HCT116 (cell line): Measurements from ENCODE around the gene CDK14. TPM values are rescaled to one million over a fixed set of nuclear protein-coding genes. Genes with fewer than 3 reads are reported as not detected.

Experiments used
- ATAC-seq: fragments of 200-7000 bp; cut with Tn5 transposase; 2 replicates; pipeline ENCODE4 v1.9.1; 2020; ENCODE audit warnings: mild to moderate bottlenecking, moderate library complexity
- BruUV-seq: library from RNA; stranded (reverse); fragments of 400-500 nt; replicated peaks from 2 replicates; lab custom pipeline; 2021; lab: Mats Ljungman, UMichigan
- CTCF ChIA-PET: fragments of 300-600 bp; sonication (Branson Sonifier 250); formaldehyde crosslinking; loops from one replicate; lab custom pipeline; 2021; ENCODE audit warnings: antibody characterized with exemption; lab: Charles Lee
- POLR2A ChIA-PET: fragments of 300-600, 350-600 bp; sonication (Branson Sonifier 250); formaldehyde crosslinking; loops from one replicate; lab custom pipeline; 2021; ENCODE audit warnings: antibody characterized with exemption; lab: Charles Lee
- RAD21 ChIA-PET, 2 experiments: fragments of 300-600 bp; sonication (Branson Sonifier 250); formaldehyde crosslinking; loops; one replicate each; lab custom pipeline; 2023; ENCODE audit warnings: low total read pairs in 2 of 2; ENCODE audit not compliant: uncharacterized antibody in 2 of 2, unreplicated experiment in 2 of 2, low non-redundant PET in 1 of 2; lab: Charles Lee
- DNase-seq: peaks from one replicate; pipeline ENCODE4 v3.0.0-alpha.2; 2010; ENCODE audit warnings: low read depth, low spot score
- H2AFZ ChIP-seq: fragments of 200-600 bp; shearing (Covaris generic), sonication (generic); 2 replicates; pipeline ENCODE4 v1.6.1; 2017; ENCODE audit warnings: low read depth, mixed run types, mixed read lengths, antibody characterized with exemption, low read length; ENCODE audit not compliant: poor library complexity, severe bottlenecking
- H3K27ac ChIP-seq: 2 replicates; pipeline ENCODE4 v1.5.1; 2012; ENCODE audit warnings: low read depth, low read length
- H3K27me3 ChIP-seq: fragments of 200-600 bp; sonication (generic); 2 replicates; pipeline ENCODE4 v1.6.1; 2016; ENCODE audit warnings: mixed run types, low read length, mixed read lengths; ENCODE audit not compliant: insufficient read depth
- H3K36me3 ChIP-seq, 2 experiments: fragments of 200-500 bp in 1 of 2; fragments of 200-600 bp in 1 of 2; sonication (Bioruptor generic) in 1 of 2; sonication (generic) in 1 of 2; 2 replicates each; pipeline versions ENCODE4 v1.5.1 to v1.6.1; 2014 to 2016; ENCODE audit warnings: low read length in 2 of 2, inconsistent platforms in 1 of 2, mixed read lengths in 1 of 2, mixed run types in 1 of 2; ENCODE audit not compliant: insufficient read depth in 2 of 2, control insufficient read depth in 1 of 2
- H3K4me1 ChIP-seq, 2 experiments: fragments of 200-600 bp in 1 of 2; sonication (generic) in 1 of 2; 2 replicates each; pipeline versions ENCODE4 v1.5.1 to v1.6.1; 2012 to 2017; ENCODE audit warnings: low read length in 2 of 2, inconsistent platforms in 1 of 2, mild to moderate bottlenecking in 1 of 2, mixed read lengths in 1 of 2, mixed run types in 1 of 2, moderate library complexity in 1 of 2; ENCODE audit not compliant: insufficient read depth in 2 of 2, control insufficient read depth in 1 of 2
- H3K4me2 ChIP-seq: fragments of 200-600 bp; sonication (generic); 2 replicates; pipeline ENCODE4 v1.6.1; 2017; ENCODE audit warnings: mixed run types, low read length, mixed read lengths
- H3K4me3 ChIP-seq, 2 experiments: fragments of 200-600 bp in 1 of 2; sonication (generic) in 1 of 2; replicated peaks in 1 of 2; 2 replicates each; pipeline ENCODE4 v1.5.1; 2011 to 2016; ENCODE audit warnings: low read length in 2 of 2, control low read depth in 1 of 2, low read depth in 1 of 2, mild to moderate bottlenecking in 1 of 2, mixed read lengths in 1 of 2, mixed run types in 1 of 2
- H3K79me2 ChIP-seq: fragments of 200-600 bp; sonication (generic); 2 replicates; pipeline ENCODE4 v1.6.1; 2017; ENCODE audit warnings: mild to moderate bottlenecking, mixed run types, low read length, moderate library complexity, mixed read lengths; ENCODE audit not compliant: insufficient read depth
- H3K9ac ChIP-seq: fragments of 200-600 bp; sonication (generic); 2 replicates; pipeline ENCODE4 v1.6.1; 2016; ENCODE audit warnings: low read length, mixed read lengths
- H3K9me2 ChIP-seq: fragments of 200-600 bp; sonication (generic), shearing (Covaris generic); 2 replicates; pipeline ENCODE4 v1.6.1; 2017; ENCODE audit warnings: mixed run types, mild to moderate bottlenecking, moderate library complexity; ENCODE audit not compliant: insufficient read depth
- H3K9me3 ChIP-seq, 2 experiments: fragments of 200-500 bp in 1 of 2; fragments of 200-600 bp in 1 of 2; sonication (Bioruptor generic) in 1 of 2; sonication (generic) in 1 of 2; 2 replicates each; pipeline ENCODE4 v1.6.1; 2014 to 2017; ENCODE audit warnings: low read length in 2 of 2, mixed read lengths in 2 of 2, inconsistent platforms in 1 of 2, low read depth in 1 of 2, mild to moderate bottlenecking in 1 of 2, mixed run types in 1 of 2, moderate library complexity in 1 of 2; ENCODE audit not compliant: control insufficient read depth in 1 of 2, insufficient read depth in 1 of 2
- H4K20me1 ChIP-seq: fragments of 200-600 bp; sonication (generic), shearing (Covaris generic); 2 replicates; pipeline ENCODE4 v1.6.1; 2017; ENCODE audit warnings: mixed run types, mild to moderate bottlenecking, moderate library complexity; ENCODE audit not compliant: insufficient read depth
- EZH2phosphoT487 ChIP-seq: fragments of 200-600 bp; IDR thresholded peaks from 2 replicates; pipeline ENCODE4 v1.6.1; 2018; ENCODE audit warnings: antibody characterized with exemption, borderline replicate concordance
- RAD21 ChIP-seq: IDR thresholded peaks from 2 replicates; pipeline ENCODE4 v1.6.1; 2012; ENCODE audit warnings: low read depth, mild to moderate bottlenecking
- REST ChIP-seq: IDR thresholded peaks from 2 replicates; pipeline ENCODE4 v1.6.1; 2012; ENCODE audit warnings: low read depth
- ZBTB33 ChIP-seq: IDR thresholded peaks from 2 replicates; pipeline ENCODE4 v1.6.1; 2011; ENCODE audit warnings: mild to moderate bottlenecking, low read length, moderate library complexity; ENCODE audit not compliant: insufficient replicate concordance; ENCODE audit errors: extremely low read depth
- intact Hi-C: fragments of 100-400 bp; cut with micrococcal nuclease; formaldehyde crosslinking; loops from 2 replicates; pipeline ENCODE4 v1.10.0; 2022
- total RNA-seq: library from RNA; stranded (reverse); gene quantifications from one replicate; pipeline ENCODE4 v1.2.1, GENCODE V29; 2021; ENCODE audit not compliant: unreplicated experiment
- TF ChIP-seq, protein P1 (sequence below), 3 experiments: fragments of 200-600 bp in 1 of 3; sonication (generic) in 1 of 3; IDR thresholded peaks in 2 of 3; conservative IDR thresholded peaks in 1 of 3; 2 replicates each; pipeline ENCODE4 v1.5.1; 2012 to 2017; ENCODE audit warnings: low read depth in 2 of 3, low read length in 2 of 3, antibody characterized with exemption in 1 of 3, borderline replicate concordance in 1 of 3, control low read depth in 1 of 3, mild to moderate bottlenecking in 1 of 3, mixed read lengths in 1 of 3, mixed run types in 1 of 3, moderate library complexity in 1 of 3; ENCODE audit not compliant: insufficient read depth in 1 of 3

The CDK14 gene
- total RNA-seq, 1 experiment from 2014 or later = 10.2 TPM

DNA sequence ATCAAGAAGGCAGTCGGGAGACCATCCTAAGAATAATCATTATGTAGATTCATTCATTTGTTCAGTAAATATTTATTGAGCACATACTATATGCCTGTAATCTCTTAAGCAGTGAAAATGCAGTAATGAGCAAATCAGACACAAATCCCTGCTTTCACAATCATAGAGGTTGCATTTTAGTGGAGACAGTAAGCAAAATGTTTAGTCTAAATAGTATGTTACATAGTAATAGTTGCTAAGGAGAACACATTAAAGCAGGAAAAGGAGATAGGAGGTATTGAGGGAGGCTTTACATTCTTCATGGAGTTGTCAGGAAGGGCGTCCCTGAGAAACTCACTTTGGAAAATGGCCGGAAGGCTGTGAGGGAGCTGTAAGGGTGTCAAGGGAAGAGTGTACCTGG, 79.9 kb downstream of the CDK14 start:
- Histone ChIP-seq H3K9me3 (no peaks in the 10 kb centered on the region), H3K4me3 (no peak overlapping the region), H3K9ac (no peak overlapping the region), H3K79me2 (no peaks in the 10 kb centered on the region), H3K9me2 (no peaks in the 10 kb centered on the region), H3K4me2 (no peak overlapping the region), H3K27me3 (0 out of 2 replicates have a peak, but pooled peaks cover 5% of the 10 kb centered on the region), H2AFZ (no peak overlapping the region), H3K4me1 (no peaks in the 10 kb centered on the region), H4K20me1 (no peaks in the 10 kb centered on the region), H3K36me3 (no peaks in the 10 kb centered on the region), H3K27ac (no peak overlapping the region)
- BruUV-seq = no TSS peak
- no peak for DNase-seq
- ChIA-PET RAD21 (no interaction called here), CTCF (no interaction called here), POLR2A (no interaction called here)
- TF ChIP-seq, protein P1, sequence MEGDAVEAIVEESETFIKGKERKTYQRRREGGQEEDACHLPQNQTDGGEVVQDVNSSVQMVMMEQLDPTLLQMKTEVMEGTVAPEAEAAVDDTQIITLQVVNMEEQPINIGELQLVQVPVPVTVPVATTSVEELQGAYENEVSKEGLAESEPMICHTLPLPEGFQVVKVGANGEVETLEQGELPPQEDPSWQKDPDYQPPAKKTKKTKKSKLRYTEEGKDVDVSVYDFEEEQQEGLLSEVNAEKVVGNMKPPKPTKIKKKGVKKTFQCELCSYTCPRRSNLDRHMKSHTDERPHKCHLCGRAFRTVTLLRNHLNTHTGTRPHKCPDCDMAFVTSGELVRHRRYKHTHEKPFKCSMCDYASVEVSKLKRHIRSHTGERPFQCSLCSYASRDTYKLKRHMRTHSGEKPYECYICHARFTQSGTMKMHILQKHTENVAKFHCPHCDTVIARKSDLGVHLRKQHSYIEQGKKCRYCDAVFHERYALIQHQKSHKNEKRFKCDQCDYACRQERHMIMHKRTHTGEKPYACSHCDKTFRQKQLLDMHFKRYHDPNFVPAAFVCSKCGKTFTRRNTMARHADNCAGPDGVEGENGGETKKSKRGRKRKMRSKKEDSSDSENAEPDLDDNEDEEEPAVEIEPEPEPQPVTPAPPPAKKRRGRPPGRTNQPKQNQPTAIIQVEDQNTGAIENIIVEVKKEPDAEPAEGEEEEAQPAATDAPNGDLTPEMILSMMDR (IDR thresholded peaks at IDR 0.05 in 2 of 3, conservative IDR thresholded peaks at IDR 0.05 in 1 of 3; ENCODE audit: borderline replicate concordance in 1 of 3, insufficient read depth in 1 of 3, low read depth in 2 of 3, low read length in 2 of 3) = no peak
- TF ChIP-seq REST (no peak), ZBTB33 (no peak), EZH2phosphoT487 (no peak), RAD21 (no peak)
- intact Hi-C loops = no loop called here
- no peak for ATAC-seq
